Left ventricle myocardium inferior (tissue), 1 donor: ENCODE results near the gene RPS24. TPM values are rescaled to one million over a fixed set of nuclear protein-coding genes. Genes with fewer than 3 reads are reported as not detected.
A peak's percentile ranks its signal among the peaks of the same experiment; 100 is the strongest.

Experiments
- DNase-seq: peaks from one replicate; pipeline ENCODE4 v3.0.0-alpha.2; 2020
- H3K27ac ChIP-seq: fragments of 200-600 bp; replicated peaks from 2 replicates; pipeline ENCODE4 v1.8.0; 2021
- H3K27me3 ChIP-seq: fragments of 200-600 bp; 2 replicates; pipeline ENCODE4 v1.8.0; 2021; ENCODE audit warnings: low read depth
- H3K36me3 ChIP-seq: fragments of 200-600 bp; 2 replicates; pipeline ENCODE4 v1.8.0; 2021
- H3K4me1 ChIP-seq: fragments of 200-600 bp; 2 replicates; pipeline ENCODE4 v1.8.0; 2021
- H3K4me3 ChIP-seq: fragments of 200-600 bp; 2 replicates; pipeline ENCODE4 v1.8.0; 2021; ENCODE audit warnings: mild to moderate bottlenecking, moderate library complexity
- H3K9me3 ChIP-seq: fragments of 200-600 bp; replicated peaks from 2 replicates; pipeline ENCODE4 v1.8.0; 2021
- intact Hi-C: fragments of 100-400 bp; cut with micrococcal nuclease; formaldehyde crosslinking; loops from one replicate; pipeline ENCODE4 v1.11.0; 2022
- total RNA-seq: library from RNA; stranded (reverse); fragmentation: NEBNext Ultra II Directional; extraction: Animal tissue kit (Norgen Biotek cat#: 25700); gene quantifications from one replicate; pipeline ENCODE4 v1.2.1, GENCODE V29; 2021
- TF ChIP-seq, protein P1 (sequence below): fragments of 200-600 bp; IDR thresholded peaks from 2 replicates; pipeline ENCODE4 v1.8.0; 2021; ENCODE audit warnings: antibody characterized with exemption, mild to moderate bottlenecking, borderline replicate concordance
- donor health status: DM: no; HTN: yes; CAD: no; lungs with severe emphysema.

RPS24 gene
- total RNA-seq, 1 donor from 2014 or later: 829 TPM

DNA sequence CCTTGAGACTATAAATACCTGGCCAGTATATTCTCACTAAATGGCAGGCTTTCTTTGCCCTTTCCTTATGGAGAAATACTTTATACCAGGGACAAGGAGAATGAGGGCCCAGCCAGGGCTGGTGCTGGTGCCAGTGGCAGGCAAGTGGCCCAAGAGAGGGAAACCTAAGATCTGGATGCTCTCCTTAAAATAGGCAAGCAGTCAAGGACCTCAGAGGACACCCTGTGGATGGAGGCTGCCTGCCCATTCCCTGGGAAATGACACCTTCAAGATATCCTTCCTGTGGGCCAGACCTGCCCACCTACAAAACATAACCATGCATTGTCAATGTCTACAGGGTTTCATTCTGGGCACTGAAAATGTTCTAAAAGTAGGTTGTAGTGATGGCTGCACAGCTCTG lies 33.5 kb upstream of the RPS24 start:
- Histone ChIP-seq H3K36me3 (peaks cover 69% of the 10 kb centered on the region), H3K27me3 (no peaks in the 10 kb centered on the region), H3K4me3 (no peak overlapping the region), H3K9me3 (no peaks in the 10 kb centered on the region), H3K27ac (no peak overlapping the region), H3K4me1 (no peaks in the 10 kb centered on the region)
- TF ChIP-seq, protein P1, sequence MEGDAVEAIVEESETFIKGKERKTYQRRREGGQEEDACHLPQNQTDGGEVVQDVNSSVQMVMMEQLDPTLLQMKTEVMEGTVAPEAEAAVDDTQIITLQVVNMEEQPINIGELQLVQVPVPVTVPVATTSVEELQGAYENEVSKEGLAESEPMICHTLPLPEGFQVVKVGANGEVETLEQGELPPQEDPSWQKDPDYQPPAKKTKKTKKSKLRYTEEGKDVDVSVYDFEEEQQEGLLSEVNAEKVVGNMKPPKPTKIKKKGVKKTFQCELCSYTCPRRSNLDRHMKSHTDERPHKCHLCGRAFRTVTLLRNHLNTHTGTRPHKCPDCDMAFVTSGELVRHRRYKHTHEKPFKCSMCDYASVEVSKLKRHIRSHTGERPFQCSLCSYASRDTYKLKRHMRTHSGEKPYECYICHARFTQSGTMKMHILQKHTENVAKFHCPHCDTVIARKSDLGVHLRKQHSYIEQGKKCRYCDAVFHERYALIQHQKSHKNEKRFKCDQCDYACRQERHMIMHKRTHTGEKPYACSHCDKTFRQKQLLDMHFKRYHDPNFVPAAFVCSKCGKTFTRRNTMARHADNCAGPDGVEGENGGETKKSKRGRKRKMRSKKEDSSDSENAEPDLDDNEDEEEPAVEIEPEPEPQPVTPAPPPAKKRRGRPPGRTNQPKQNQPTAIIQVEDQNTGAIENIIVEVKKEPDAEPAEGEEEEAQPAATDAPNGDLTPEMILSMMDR: no peak
- intact Hi-C loops: loop anchor here (10.0 kb wide), 1 partner anchor 155 kb away; no protein-coding TSS in a partner anchor
- no peak for DNase-seq

GRCh38 chr10:78000956-78001472 lies 32.6 kb upstream of the RPS24 start:
- TF ChIP-seq, protein P1: no peak
- intact Hi-C loops: loop anchor here (10.0 kb wide), 1 partner anchor 156 kb away; no protein-coding TSS in a partner anchor
- no peaks in the 10 kb centered on the region for H3K27me3 ChIP-seq
- no peak overlapping the region for H3K4me3 ChIP-seq
- H3K9me3 ChIP-seq: no peaks in the 10 kb centered on the region
- DNase-seq: no peak
- no peak overlapping the region for H3K27ac ChIP-seq
- no peaks in the 10 kb centered on the region for H3K4me1 ChIP-seq
- peaks cover 77% of the 10 kb centered on the region for H3K36me3 ChIP-seq

DNA sequence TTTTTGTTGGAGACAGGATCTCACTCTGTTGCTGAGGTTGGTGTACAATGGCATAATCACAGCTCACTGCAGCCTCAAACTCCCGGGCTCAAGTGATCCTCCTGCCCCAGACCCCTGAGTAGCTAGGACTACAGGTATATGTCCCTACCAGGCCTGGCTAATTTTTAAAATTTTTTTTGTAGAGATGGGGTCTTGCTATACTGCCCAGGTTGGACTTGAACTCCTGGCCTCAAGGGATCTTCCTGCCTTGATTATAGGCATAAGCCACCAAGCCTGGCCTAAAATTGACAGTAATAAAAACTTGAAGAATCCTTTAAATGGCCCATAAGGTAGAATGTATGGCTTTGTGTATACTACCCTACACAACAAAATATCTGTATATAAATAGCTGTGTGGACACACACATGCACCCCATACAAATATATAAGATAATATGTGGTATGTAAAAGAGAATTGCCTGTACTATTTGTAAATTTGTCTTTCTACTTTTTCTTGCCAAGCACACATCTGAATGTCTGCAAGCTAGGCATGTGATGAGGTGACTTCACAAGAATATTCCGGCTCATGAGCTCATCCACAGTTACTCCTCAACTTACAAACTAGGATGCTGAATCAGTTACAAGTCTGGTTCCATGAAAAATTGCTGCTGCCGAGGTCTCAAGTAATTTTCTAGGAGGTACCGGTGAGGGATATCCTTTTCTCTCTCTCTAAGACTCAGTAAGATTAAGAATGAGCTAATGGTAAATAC lies 30.9 kb upstream of the RPS24 start:
- no peak overlapping the region for H3K4me3 ChIP-seq
- intact Hi-C loops: loop anchor here (10.0 kb wide), 1 partner anchor 158 kb away; no protein-coding TSS in a partner anchor
- H3K27me3 ChIP-seq: no peaks in the 10 kb centered on the region
- no peaks in the 10 kb centered on the region for H3K4me1 ChIP-seq
- H3K36me3 ChIP-seq: peaks cover 94% of the 10 kb centered on the region
- no peak overlapping the region for H3K27ac ChIP-seq
- TF ChIP-seq, protein P1: no peak
- H3K9me3 ChIP-seq: no peaks in the 10 kb centered on the region
- no peak for DNase-seq

GRCh38 chr10:78004215-78005026 lies 29.2 kb upstream of the RPS24 start:
- DNase-seq: no peak
- Histone ChIP-seq H3K27ac (no peak overlapping the region), H3K4me3 (no peak overlapping the region), H3K9me3 (no peaks in the 10 kb centered on the region), H3K4me1 (no peaks in the 10 kb centered on the region), H3K36me3 (peaks cover 100% of the 10 kb centered on the region), H3K27me3 (no peaks in the 10 kb centered on the region)
- intact Hi-C loops: loop anchor here (10.0 kb wide), 1 partner anchor 160 kb away; no protein-coding TSS in a partner anchor
- TF ChIP-seq, protein P1: peak; percentile 44

GRCh38 chr10:78007172-78007571 lies 26.5 kb upstream of the RPS24 start:
- no peaks in the 10 kb centered on the region for H3K9me3 ChIP-seq
- no peak overlapping the region for H3K27ac ChIP-seq
- no peaks in the 10 kb centered on the region for H3K27me3 ChIP-seq
- intact Hi-C loops: loop anchor here (10.0 kb wide), 1 partner anchor 162 kb away; no protein-coding TSS in a partner anchor
- peaks cover 100% of the 10 kb centered on the region for H3K36me3 ChIP-seq
- TF ChIP-seq, protein P1: no peak
- no peak overlapping the region for H3K4me3 ChIP-seq
- no peaks in the 10 kb centered on the region for H3K4me1 ChIP-seq
- DNase-seq: no peak
